ENCODE results near the gene CSNK1G1.

DNA sequence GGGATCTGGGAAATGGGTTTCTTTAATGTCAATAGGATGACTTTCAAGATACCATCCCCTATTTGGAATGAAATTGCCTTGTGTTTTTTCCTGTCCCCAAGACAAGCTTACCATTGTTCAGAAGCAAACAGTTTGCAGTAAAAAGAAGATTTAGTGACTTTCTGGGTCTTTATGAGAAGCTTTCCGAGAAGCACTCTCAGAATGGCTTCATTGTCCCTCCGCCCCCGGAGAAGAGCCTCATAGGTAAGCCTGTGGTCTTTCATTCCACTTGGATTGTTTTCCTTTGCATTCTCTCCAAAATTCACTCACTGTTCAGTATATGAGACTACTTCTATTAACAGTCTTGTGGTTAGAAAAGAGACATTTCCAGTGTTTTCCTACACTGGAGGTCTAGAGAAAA is 230.0 kb downstream of the CSNK1G1 start:
- TF ChIP-seq, protein P1, sequence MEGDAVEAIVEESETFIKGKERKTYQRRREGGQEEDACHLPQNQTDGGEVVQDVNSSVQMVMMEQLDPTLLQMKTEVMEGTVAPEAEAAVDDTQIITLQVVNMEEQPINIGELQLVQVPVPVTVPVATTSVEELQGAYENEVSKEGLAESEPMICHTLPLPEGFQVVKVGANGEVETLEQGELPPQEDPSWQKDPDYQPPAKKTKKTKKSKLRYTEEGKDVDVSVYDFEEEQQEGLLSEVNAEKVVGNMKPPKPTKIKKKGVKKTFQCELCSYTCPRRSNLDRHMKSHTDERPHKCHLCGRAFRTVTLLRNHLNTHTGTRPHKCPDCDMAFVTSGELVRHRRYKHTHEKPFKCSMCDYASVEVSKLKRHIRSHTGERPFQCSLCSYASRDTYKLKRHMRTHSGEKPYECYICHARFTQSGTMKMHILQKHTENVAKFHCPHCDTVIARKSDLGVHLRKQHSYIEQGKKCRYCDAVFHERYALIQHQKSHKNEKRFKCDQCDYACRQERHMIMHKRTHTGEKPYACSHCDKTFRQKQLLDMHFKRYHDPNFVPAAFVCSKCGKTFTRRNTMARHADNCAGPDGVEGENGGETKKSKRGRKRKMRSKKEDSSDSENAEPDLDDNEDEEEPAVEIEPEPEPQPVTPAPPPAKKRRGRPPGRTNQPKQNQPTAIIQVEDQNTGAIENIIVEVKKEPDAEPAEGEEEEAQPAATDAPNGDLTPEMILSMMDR (IDR thresholded peaks at IDR 0.05) = no peak
- no peak for TF ChIP-seq NRF1 (IDR thresholded peaks at IDR 0.05; ENCODE audit: low read depth, low read length)
- no peak for TF ChIP-seq RAD21 (IDR thresholded peaks at IDR 0.05; ENCODE audit: low read length)
- TF ChIP-seq, protein P2, sequence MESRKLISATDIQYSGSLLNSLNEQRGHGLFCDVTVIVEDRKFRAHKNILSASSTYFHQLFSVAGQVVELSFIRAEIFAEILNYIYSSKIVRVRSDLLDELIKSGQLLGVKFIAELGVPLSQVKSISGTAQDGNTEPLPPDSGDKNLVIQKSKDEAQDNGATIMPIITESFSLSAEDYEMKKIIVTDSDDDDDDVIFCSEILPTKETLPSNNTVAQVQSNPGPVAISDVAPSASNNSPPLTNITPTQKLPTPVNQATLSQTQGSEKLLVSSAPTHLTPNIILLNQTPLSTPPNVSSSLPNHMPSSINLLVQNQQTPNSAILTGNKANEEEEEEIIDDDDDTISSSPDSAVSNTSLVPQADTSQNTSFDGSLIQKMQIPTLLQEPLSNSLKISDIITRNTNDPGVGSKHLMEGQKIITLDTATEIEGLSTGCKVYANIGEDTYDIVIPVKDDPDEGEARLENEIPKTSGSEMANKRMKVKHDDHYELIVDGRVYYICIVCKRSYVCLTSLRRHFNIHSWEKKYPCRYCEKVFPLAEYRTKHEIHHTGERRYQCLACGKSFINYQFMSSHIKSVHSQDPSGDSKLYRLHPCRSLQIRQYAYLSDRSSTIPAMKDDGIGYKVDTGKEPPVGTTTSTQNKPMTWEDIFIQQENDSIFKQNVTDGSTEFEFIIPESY (IDR thresholded peaks at IDR 0.05; ENCODE audit: borderline replicate concordance, low read depth) = no peak
- TF ChIP-seq, protein P3, sequence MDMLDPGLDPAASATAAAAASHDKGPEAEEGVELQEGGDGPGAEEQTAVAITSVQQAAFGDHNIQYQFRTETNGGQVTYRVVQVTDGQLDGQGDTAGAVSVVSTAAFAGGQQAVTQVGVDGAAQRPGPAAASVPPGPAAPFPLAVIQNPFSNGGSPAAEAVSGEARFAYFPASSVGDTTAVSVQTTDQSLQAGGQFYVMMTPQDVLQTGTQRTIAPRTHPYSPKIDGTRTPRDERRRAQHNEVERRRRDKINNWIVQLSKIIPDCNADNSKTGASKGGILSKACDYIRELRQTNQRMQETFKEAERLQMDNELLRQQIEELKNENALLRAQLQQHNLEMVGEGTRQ (IDR thresholded peaks at IDR 0.05; ENCODE audit: borderline replicate concordance, low read depth, low read length) = no peak
- no peak for TF ChIP-seq POLR2AphosphoS5 (IDR thresholded peaks at IDR 0.05; ENCODE audit: low read depth, low read length)
- no peak for TF ChIP-seq TAF1 (IDR thresholded peaks at IDR 0.05; ENCODE audit: borderline replicate concordance, low read depth, low read length)
- no peak for TF ChIP-seq GATA2 (CRISPR knock-in tag; IDR thresholded peaks at IDR 0.05)
- TF ChIP-seq GABPA (IDR thresholded peaks at IDR 0.05; ENCODE audit: low read depth) = no peak
- TF ChIP-seq EP300 (IDR thresholded peaks at IDR 0.05; ENCODE audit: borderline replicate concordance in 1 of 2, low read depth in 1 of 2, low read length in 1 of 2) = no peak
- no peak for TF ChIP-seq TCF12 (IDR thresholded peaks at IDR 0.05)
- TF ChIP-seq, protein P4, sequence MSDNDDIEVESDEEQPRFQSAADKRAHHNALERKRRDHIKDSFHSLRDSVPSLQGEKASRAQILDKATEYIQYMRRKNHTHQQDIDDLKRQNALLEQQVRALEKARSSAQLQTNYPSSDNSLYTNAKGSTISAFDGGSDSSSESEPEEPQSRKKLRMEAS (IDR thresholded peaks at IDR 0.05; ENCODE audit: low read depth) = no peak

Data from SK-N-SH (cell line).